GM20431 (cell line): ENCODE results near the gene MIB2.
"Not testable (repeated sequence)": the region's sequence is repeated elsewhere in the genome, so short reads cannot be mapped to it uniquely, and the experiment has no call there.

Experiments used
- in situ Hi-C: fragments of 300-500 bp; cut with MseI, MboI; formaldehyde crosslinking; loops from one replicate; pipeline ENCODE4 v1.15.0; 2020; ENCODE audit warnings: low sequenced_read_pairs; ENCODE audit not compliant: unreplicated experiment

MIB2 gene

DNA sequence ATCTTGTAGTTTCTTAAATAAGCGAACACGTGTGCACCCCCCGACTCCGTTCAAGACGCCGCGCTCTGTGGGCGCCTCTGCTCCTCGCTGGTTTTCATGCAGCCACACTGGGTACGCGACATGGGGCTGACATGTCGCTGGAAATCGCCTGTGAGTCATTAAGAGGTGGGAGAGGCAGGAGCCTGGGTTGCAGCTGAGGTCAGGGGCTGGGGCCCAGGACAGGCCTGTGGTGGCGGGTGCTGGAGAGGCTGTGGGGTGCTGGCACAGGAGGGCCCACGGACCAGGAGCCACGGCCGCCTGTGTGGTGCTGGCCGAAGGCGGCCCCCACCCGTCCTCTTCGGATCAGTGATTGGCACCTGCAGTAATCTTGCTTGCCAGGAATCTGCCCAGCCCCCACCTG, 59.5 kb downstream of the MIB2 start:
- in situ Hi-C loops: not testable (repeated sequence)

DNA sequence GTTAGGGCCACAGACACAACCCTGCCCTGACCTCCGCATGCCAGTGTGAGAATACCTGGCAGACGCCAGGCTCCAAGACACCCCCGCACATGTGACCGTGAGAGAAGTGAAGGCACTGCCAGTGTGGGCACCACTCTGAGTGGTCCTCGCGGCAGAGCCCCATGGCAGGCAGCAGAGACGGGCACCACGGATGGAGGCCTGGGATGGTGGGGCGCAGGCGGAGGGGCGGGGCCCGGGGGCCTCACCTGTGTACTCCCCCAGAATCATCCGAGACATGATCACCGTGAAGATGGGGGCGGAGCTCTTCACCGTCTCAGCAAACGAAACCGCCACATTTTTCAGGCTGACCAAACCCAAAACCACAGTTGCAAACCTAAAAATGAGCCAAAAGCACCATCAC, 59.9 kb downstream of the MIB2 start:
- in situ Hi-C loops: not testable (repeated sequence)

DNA sequence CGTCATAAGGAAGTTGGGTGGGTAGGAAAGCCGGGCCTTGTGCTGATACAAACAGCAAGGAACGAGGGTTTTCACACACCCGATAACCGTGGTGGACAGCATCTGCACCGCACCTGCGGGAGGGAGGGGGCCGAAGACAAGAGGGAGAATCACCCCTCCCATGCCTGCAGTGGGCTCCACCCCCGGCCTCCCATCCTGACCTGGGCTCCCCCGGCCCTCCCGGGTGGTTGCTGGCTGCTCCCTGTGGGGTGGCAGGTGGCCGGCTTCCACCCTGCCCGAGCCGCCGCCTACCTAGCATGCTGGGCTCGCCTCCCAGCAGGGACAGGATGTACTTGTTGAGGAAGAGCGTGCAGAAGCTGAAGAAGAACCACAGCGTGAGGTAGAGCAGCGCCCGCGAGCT, 60.8 kb downstream of the MIB2 start:
- in situ Hi-C loops: not testable (repeated sequence)

DNA sequence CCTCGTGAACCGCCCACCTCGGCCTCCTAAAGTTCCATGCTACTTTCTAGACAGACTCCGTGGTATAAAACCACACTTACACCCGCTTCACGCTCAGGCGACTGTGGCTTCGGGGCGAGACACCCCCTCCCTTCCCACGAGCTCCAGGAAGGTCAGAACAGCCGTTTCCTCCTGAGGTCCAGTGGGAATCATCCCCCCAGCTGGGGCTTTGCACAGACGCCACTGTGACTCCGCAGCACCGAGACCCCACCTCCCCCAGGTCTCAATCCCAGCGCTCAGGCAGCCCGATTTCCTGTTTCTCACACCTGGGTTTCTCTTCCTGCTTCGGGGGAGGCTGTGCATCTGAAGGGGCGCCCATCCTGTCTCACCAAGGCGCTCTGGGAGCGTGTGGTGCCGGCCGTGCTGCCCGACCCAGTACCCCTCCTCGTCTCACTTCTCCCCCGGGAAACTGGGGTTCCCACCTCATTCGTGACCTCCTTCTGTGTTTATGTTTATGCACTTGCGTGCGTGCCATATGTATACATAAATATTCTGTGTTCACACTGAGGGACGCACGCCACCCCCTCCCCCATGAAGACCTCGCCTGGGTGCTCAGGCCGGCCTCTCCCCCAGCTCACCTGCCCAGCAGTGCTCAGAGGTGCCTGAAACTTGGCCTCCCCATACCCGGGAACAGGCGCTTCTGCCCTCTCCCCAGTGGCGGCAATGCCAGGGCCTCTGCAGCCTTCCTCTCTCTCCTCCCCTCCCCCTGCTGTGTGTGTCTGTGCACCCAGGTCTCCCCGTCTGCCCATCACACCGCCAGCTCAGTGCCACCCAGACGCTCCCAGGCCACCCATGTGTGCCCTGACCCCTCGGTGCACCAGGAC, 62.6 kb downstream of the MIB2 start:
- in situ Hi-C loops: no loop called here

DNA sequence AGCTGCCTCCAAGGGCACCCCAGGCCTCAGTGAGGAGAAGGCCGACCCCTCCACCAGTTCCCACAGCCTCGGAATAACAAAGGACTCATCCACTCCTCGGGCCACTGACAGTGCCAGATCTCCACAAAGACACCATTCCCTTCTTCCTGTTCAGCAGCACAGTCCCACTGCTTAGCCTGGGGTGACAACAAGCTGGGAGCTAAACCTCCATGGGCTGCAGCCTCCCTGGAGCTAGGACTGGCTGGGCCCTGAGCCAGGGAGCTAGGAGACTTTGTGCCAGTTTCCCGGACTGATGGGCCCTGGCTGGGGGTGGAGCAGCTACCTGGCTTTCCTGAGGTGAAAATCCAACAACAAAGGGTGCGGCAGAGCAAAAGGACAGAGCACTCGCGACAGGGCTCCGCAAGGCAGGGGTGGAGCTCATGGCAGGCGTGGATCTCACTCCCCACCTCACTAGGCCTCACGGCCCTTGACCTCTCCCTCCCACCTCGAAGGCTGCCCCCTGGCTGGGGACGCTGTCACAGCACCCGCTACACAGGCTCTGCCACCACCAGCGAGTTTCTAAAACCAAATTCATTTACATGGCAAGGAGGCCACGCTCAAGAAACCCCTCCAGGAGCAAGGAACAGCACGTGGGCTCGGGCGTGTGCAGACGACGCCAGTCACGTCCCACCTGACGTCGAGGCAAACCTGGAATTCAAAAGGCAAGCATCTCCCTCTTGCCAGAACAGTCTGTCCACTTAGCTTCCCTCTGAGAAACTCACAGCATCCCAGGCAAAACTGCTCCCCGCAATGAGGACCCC, 63.5 kb downstream of the MIB2 start:
- in situ Hi-C loops: no loop called here
